NCI-H1694 (cell line): ENCODE measurements around the gene ACACA.

Source experiments
- DNase-seq: peaks from one replicate; lab custom pipeline; 2025; lab: John Stamatoyannopoulos, UW

ACACA gene

GRCh38 chr17:37344519-37344918 is 62.1 kb downstream of the ACACA start:
- DNase-seq = no peak

- DNase-seq = no peak
Measured at GRCh38 chr17:37342589-37342988, 64.0 kb downstream of the ACACA start.

GRCh38 chr17:37340804-37341203 is 65.8 kb downstream of the ACACA start:
- no peak for DNase-seq

GRCh38 chr17:37339321-37339720 is 67.3 kb downstream of the ACACA start:
- DNase-seq = no peak

- DNase-seq = no peak
Measured at GRCh38 chr17:37338847-37339246, 67.8 kb downstream of the ACACA start.

GRCh38 chr17:37327341-37328090 is 79.1 kb downstream of the ACACA start:
- DNase-seq = no peak

GRCh38 chr17:37322826-37323561 is 83.6 kb downstream of the ACACA start:
- peak; percentile 96 for DNase-seq

GRCh38 chr17:37322106-37322505 is 84.5 kb downstream of the ACACA start:
- DNase-seq = no peak

GRCh38 chr17:37318931-37319594 is 87.6 kb downstream of the ACACA start:
- no peak for DNase-seq

- no peak for DNase-seq
Measured at GRCh38 chr17:37317867-37318266, 88.8 kb downstream of the ACACA start.

GRCh38 chr17:37315601-37316000 is 91.0 kb downstream of the ACACA start:
- no peak for DNase-seq

GRCh38 chr17:37312137-37312923 is 94.3 kb downstream of the ACACA start:
- no peak for DNase-seq

GRCh38 chr17:37310940-37311339 is 95.7 kb downstream of the ACACA start:
- DNase-seq = no peak

GRCh38 chr17:37309051-37309450 is 97.6 kb downstream of the ACACA start:
- no peak for DNase-seq

- no peak for DNase-seq
Measured at GRCh38 chr17:37305406-37305905, 101.2 kb downstream of the ACACA start.

- DNase-seq = no peak
Measured at GRCh38 chr17:37301288-37301687, 105.3 kb downstream of the ACACA start.

- no peak for DNase-seq
Measured at GRCh38 chr17:37300683-37301082, 106.0 kb downstream of the ACACA start.

GRCh38 chr17:37299257-37299980 is 107.2 kb downstream of the ACACA start:
- no peak for DNase-seq

- DNase-seq = no peak
Measured at GRCh38 chr17:37295888-37296287, 110.7 kb downstream of the ACACA start.

GRCh38 chr17:37294888-37295287 is 111.7 kb downstream of the ACACA start:
- DNase-seq = no peak

- no peak for DNase-seq
Measured at GRCh38 chr17:37293770-37294169, 112.9 kb downstream of the ACACA start.
